Activated CD8-positive, alpha-beta memory T cell treated with anti-CD3 and anti-CD28 coated beads for 24 hours (primary cell): Measurements from ENCODE around the gene BASP1.
"Not testable (repeated sequence)": the region's sequence is repeated elsewhere in the genome, so short reads cannot be mapped to it uniquely, and the experiment has no call there.

Experiments used
- DNase-seq: peaks from one replicate; pipeline ENCODE4 v3.0.0-alpha.2; 2020

Gene BASP1

GRCh38 chr5:17257705-17258273, 40.4 kb downstream of the BASP1 start:
- no peak for DNase-seq

- DNase-seq, result no peak
Observed at GRCh38 chr5:17258431-17258830, 41.0 kb downstream of the BASP1 start.

GRCh38 chr5:17259012-17259411, 41.6 kb downstream of the BASP1 start:
- not testable (repeated sequence) for DNase-seq

- no peak for DNase-seq
Observed at GRCh38 chr5:17259630-17260257, 42.3 kb downstream of the BASP1 start.

- no peak for DNase-seq
Observed at GRCh38 chr5:17260549-17260948, 43.1 kb downstream of the BASP1 start.

GRCh38 chr5:17261075-17261474, 43.6 kb downstream of the BASP1 start:
- DNase-seq, result no peak

GRCh38 chr5:17265041-17265440, 47.6 kb downstream of the BASP1 start:
- DNase-seq, result no peak

GRCh38 chr5:17267106-17267505, 49.7 kb downstream of the BASP1 start:
- DNase-seq, result no peak

- no peak for DNase-seq
Observed at GRCh38 chr5:17269201-17269600, 51.8 kb downstream of the BASP1 start.

GRCh38 chr5:17272111-17272510, 54.7 kb downstream of the BASP1 start:
- DNase-seq, result no peak

- DNase-seq, result no peak
Observed at GRCh38 chr5:17275289-17276158, 58.1 kb downstream of the BASP1 start.

GRCh38 chr5:17276445-17276844, 59.0 kb downstream of the BASP1 start:
- DNase-seq, result no peak

GRCh38 chr5:17277907-17278306, 60.5 kb downstream of the BASP1 start:
- no peak for DNase-seq

GRCh38 chr5:17278931-17279330, 61.5 kb downstream of the BASP1 start:
- no peak for DNase-seq

- DNase-seq, result no peak
Observed at GRCh38 chr5:17279487-17279886, 62.1 kb downstream of the BASP1 start.

- no peak for DNase-seq
Observed at GRCh38 chr5:17282283-17283120, 65.1 kb downstream of the BASP1 start.

- no peak for DNase-seq
Observed at GRCh38 chr5:17283121-17283415, 65.6 kb downstream of the BASP1 start.

- no peak for DNase-seq
Observed at GRCh38 chr5:17287501-17288155, 70.2 kb downstream of the BASP1 start.

- no peak for DNase-seq
Observed at GRCh38 chr5:17288570-17288969, 71.1 kb downstream of the BASP1 start.

- DNase-seq, result no peak
Observed at GRCh38 chr5:17289681-17290539, 72.5 kb downstream of the BASP1 start.

- DNase-seq, result no peak
Observed at GRCh38 chr5:17290540-17290974, 73.1 kb downstream of the BASP1 start.
